ENCODE measurements around the gene CLASRP.

DNA sequence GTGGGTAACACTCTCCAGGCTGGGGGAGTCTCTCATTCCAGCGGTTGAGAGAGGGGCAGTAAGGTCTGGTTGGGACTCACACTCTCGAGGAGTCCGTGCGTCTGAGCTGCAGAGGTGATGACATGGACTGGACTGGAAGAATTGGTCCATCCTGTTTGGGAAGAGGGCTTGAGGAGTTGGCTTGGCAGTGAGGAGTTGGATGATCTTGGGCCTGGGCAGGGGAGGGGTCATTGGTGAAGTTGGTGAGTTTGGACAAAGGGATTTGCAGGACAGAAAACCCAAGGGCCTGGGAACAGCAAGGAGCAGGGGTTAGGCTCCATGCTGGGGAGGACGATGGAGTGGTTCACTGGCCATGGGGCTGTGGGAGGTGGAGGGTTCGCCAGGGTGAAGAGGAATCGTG, 57.9 kb downstream of the CLASRP start:
- TF ChIP-seq POLR2A (IDR thresholded peaks at IDR 0.05) = no peak
- no peak for TF ChIP-seq CTCF (IDR thresholded peaks at IDR 0.05 in 4 of 5, conservative IDR thresholded peaks at IDR 0.05 in 1 of 5)

Measured in gastrocnemius medialis (tissue), 4 donors.